Dendritic cell treated with granulocyte-macrophage colony-stimulating factor and Interleukin-4, amounts not matched to agents 40 ng/mL and 50 ng/mL, for 4 days (primary cell): ENCODE results near the gene NCDN.

Source experiments
- H3K27ac Mint-ChIP-seq: one replicate; pipeline ENCODE4 v1.8.0; 2022; ENCODE audit warnings: mild to moderate bottlenecking, mixed read lengths
- H3K27me3 Mint-ChIP-seq: one replicate; pipeline ENCODE4 v1.8.0; 2022; ENCODE audit warnings: mild to moderate bottlenecking, mixed read lengths
- H3K36me3 Mint-ChIP-seq: one replicate; pipeline ENCODE4 v1.8.0; 2022; ENCODE audit warnings: low read depth, mixed read lengths
- H3K4me1 Mint-ChIP-seq: one replicate; pipeline ENCODE4 v1.8.0; 2022; ENCODE audit warnings: low read depth, mixed read lengths
- H3K4me3 Mint-ChIP-seq: one replicate; pipeline ENCODE4 v1.8.0; 2022; ENCODE audit warnings: mild to moderate bottlenecking, moderate library complexity, mixed read lengths
- H3K9me3 Mint-ChIP-seq: one replicate; pipeline ENCODE4 v1.8.0; 2022; ENCODE audit warnings: mixed read lengths
- intact Hi-C: fragments of 100-400 bp; cut with micrococcal nuclease; formaldehyde crosslinking; loops from one replicate; pipeline ENCODE4 v1.15.0; 2022

The NCDN gene

GRCh38 chr1:35599411-35599810 lies 41.8 kb downstream of the NCDN start:
- Mint-ChIP-seq H3K36me3 (peaks cover 51% of the 10 kb centered on the region), H3K27me3 (no peaks in the 10 kb centered on the region), H3K4me1 (no peaks in the 10 kb centered on the region), H3K27ac (no peak overlapping the region), H3K9me3 (no peaks in the 10 kb centered on the region), H3K4me3 (no peak overlapping the region)
- intact Hi-C loops, result no loop called here

GRCh38 chr1:35600593-35600992 lies 43.0 kb downstream of the NCDN start:
- no peak overlapping the region for H3K27ac Mint-ChIP-seq
- H3K4me1 Mint-ChIP-seq, result no peaks in the 10 kb centered on the region
- H3K27me3 Mint-ChIP-seq, result no peaks in the 10 kb centered on the region
- H3K4me3 Mint-ChIP-seq, result no peak overlapping the region
- intact Hi-C loops, result no loop called here
- no peaks in the 10 kb centered on the region for H3K9me3 Mint-ChIP-seq
- H3K36me3 Mint-ChIP-seq, result peaks cover 54% of the 10 kb centered on the region

GRCh38 chr1:35603468-35603867 lies 45.9 kb downstream of the NCDN start:
- Mint-ChIP-seq H3K4me1 (no peaks in the 10 kb centered on the region), H3K36me3 (peaks cover 73% of the 10 kb centered on the region), H3K4me3 (no peak overlapping the region), H3K27me3 (no peaks in the 10 kb centered on the region), H3K27ac (no peak overlapping the region), H3K9me3 (no peaks in the 10 kb centered on the region)
- intact Hi-C loops, result no loop called here

- H3K36me3 Mint-ChIP-seq, result peaks cover 74% of the 10 kb centered on the region
- H3K4me3 Mint-ChIP-seq, result no peak overlapping the region
- no peak overlapping the region for H3K27ac Mint-ChIP-seq
Observed at GRCh38 chr1:35603941-35604340, 46.3 kb downstream of the NCDN start.

GRCh38 chr1:35605071-35605866 lies 47.7 kb downstream of the NCDN start:
- H3K27ac Mint-ChIP-seq, result no peak overlapping the region

More at GRCh38 chr1:35603941-35604340, 46.3 kb downstream of the NCDN start:
- no peaks in the 10 kb centered on the region for H3K27me3 Mint-ChIP-seq
- H3K9me3 Mint-ChIP-seq, result no peaks in the 10 kb centered on the region
- H3K4me1 Mint-ChIP-seq, result no peaks in the 10 kb centered on the region
- intact Hi-C loops, result no loop called here

GRCh38 chr1:35605867-35606182 lies 48.2 kb downstream of the NCDN start:
- Mint-ChIP-seq H3K9me3 (no peaks in the 10 kb centered on the region), H3K27ac (no peak overlapping the region), H3K36me3 (peaks cover 80% of the 10 kb centered on the region), H3K27me3 (no peaks in the 10 kb centered on the region), H3K4me1 (no peaks in the 10 kb centered on the region), H3K4me3 (no peak overlapping the region)
- intact Hi-C loops, result no loop called here

More at GRCh38 chr1:35605071-35605866, 47.7 kb downstream of the NCDN start:
- Mint-ChIP-seq H3K36me3 (peaks cover 75% of the 10 kb centered on the region), H3K4me1 (no peaks in the 10 kb centered on the region), H3K27me3 (no peaks in the 10 kb centered on the region), H3K4me3 (no peak overlapping the region), H3K9me3 (no peaks in the 10 kb centered on the region)
- intact Hi-C loops, result no loop called here

GRCh38 chr1:35611655-35612054 lies 54.1 kb downstream of the NCDN start:
- Mint-ChIP-seq H3K36me3 (peaks cover 67% of the 10 kb centered on the region), H3K27me3 (no peaks in the 10 kb centered on the region), H3K4me1 (no peaks in the 10 kb centered on the region), H3K4me3 (no peak overlapping the region), H3K9me3 (no peaks in the 10 kb centered on the region), H3K27ac (no peak overlapping the region)
- intact Hi-C loops, result no loop called here

- intact Hi-C loops, result no loop called here
- Mint-ChIP-seq H3K36me3 (peaks cover 62% of the 10 kb centered on the region), H3K9me3 (no peaks in the 10 kb centered on the region), H3K4me1 (no peaks in the 10 kb centered on the region), H3K4me3 (no peak overlapping the region), H3K27me3 (no peaks in the 10 kb centered on the region), H3K27ac (no peak overlapping the region)
Observed at GRCh38 chr1:35615440-35615839, 57.8 kb downstream of the NCDN start.
